ENCODE measurements around the gene ROBO4. TPM values are rescaled to one million over a fixed set of nuclear protein-coding genes. Genes with fewer than 3 reads are reported as not detected.
A peak's percentile ranks its signal among the peaks of the same experiment; 100 is the strongest.

Gene ROBO4
- total RNA-seq, 1 donor from 2014 or later, result 28.8 TPM

- H3K27ac Mint-ChIP-seq (ENCODE audit: unreplicated experiment), result no peak overlapping the region
- no peaks in the 10 kb centered on the region for H3K9me3 Mint-ChIP-seq (ENCODE audit: unreplicated experiment)
- peaks cover 38% of the 10 kb centered on the region for H3K36me3 Mint-ChIP-seq (ENCODE audit: low read depth, unreplicated experiment)
- TF ChIP-seq, protein P1, sequence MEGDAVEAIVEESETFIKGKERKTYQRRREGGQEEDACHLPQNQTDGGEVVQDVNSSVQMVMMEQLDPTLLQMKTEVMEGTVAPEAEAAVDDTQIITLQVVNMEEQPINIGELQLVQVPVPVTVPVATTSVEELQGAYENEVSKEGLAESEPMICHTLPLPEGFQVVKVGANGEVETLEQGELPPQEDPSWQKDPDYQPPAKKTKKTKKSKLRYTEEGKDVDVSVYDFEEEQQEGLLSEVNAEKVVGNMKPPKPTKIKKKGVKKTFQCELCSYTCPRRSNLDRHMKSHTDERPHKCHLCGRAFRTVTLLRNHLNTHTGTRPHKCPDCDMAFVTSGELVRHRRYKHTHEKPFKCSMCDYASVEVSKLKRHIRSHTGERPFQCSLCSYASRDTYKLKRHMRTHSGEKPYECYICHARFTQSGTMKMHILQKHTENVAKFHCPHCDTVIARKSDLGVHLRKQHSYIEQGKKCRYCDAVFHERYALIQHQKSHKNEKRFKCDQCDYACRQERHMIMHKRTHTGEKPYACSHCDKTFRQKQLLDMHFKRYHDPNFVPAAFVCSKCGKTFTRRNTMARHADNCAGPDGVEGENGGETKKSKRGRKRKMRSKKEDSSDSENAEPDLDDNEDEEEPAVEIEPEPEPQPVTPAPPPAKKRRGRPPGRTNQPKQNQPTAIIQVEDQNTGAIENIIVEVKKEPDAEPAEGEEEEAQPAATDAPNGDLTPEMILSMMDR (IDR thresholded peaks at IDR 0.05; ENCODE audit: unreplicated experiment), result no peak
- no peak overlapping the region for H3K4me3 Mint-ChIP-seq (ENCODE audit: unreplicated experiment)
- peaks cover 1% of the 10 kb centered on the region for H3K27me3 Mint-ChIP-seq (ENCODE audit: unreplicated experiment)
- peak; percentile 1 for DNase-seq (ENCODE audit: low spot score)
- H3K4me1 Mint-ChIP-seq (ENCODE audit: unreplicated experiment), result peaks cover 24% of the 10 kb centered on the region
Observed at GRCh38 chr11:124890683-124891372, 6.8 kb downstream of the ROBO4 start.

- peaks cover 43% of the 10 kb centered on the region for H3K36me3 Mint-ChIP-seq (ENCODE audit: low read depth, unreplicated experiment)
- no peak overlapping the region for H3K27ac Mint-ChIP-seq (ENCODE audit: unreplicated experiment)
- DNase-seq (ENCODE audit: low spot score), result no peak
- TF ChIP-seq, protein P1 (IDR thresholded peaks at IDR 0.05; ENCODE audit: unreplicated experiment), result no peak
- H3K4me3 Mint-ChIP-seq (ENCODE audit: unreplicated experiment), result no peak overlapping the region
- H3K27me3 Mint-ChIP-seq (ENCODE audit: unreplicated experiment), result peaks cover 1% of the 10 kb centered on the region
- no peaks in the 10 kb centered on the region for H3K9me3 Mint-ChIP-seq (ENCODE audit: unreplicated experiment)
- peaks cover 28% of the 10 kb centered on the region for H3K4me1 Mint-ChIP-seq (ENCODE audit: unreplicated experiment)
Observed at GRCh38 chr11:124890151-124890550, 7.5 kb downstream of the ROBO4 start.

DNA sequence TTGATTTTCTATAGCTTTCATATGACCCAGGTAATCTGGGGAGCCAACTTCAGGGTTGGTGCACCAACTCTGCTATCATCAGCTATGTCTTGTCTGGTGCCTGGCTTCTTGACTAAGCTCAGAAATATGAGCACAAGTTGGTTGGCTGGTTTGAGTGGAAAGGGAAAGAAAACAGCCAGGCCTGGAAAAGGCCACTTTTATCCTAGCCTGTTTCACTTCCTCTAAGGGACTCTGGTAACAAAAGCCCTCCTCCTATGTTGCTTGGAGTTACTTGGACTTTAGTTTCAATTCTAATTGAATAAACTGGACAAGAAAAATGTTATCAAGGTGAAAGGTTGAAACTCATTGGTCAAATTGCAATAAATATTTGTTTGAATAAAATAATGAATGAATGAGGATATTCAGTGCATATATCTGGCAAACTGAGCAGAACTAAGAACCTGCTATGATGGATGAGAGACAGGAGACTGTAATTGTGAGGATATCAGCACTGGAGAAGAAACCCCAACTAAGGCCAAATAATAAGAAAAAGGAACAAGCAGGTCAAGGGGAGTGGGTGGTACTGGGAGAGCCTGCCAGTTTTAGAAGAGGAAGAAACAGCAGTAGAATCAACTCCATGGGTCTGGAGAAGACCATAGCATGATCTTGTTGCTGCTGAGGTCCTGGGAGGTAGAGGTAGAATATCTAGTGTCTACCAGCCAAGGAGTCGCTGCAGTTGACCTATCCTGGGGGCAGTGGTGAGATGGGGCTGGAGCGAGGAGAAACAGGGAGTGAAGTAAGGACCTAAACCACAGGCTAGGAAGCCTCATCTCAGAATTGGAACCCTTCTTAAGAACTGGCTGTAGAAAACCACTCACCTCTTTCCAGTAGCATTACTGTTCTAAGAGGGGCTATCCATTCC is 8.2 kb downstream of the ROBO4 start:
- no peak overlapping the region for H3K4me3 Mint-ChIP-seq (ENCODE audit: unreplicated experiment)

DNA sequence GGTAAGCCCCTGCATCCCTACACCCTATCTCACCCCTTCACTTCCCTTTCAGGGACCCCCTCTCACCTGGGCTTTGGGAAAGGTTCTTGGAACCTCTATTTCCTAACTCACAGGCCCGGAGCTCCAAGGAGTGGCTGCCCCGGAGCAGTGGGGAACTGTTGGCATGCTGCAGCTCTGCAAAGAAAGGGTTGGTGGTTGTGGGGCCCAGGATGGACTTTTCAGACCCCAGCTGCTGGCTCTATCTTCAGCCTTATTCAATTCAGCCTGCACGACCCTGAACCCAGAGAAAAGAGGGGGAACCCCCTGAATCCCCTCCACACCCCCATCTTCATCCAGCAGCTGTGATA is 10.0 kb downstream of the ROBO4 start:
- peaks cover 9% of the 10 kb centered on the region for H3K27me3 Mint-ChIP-seq (ENCODE audit: unreplicated experiment)

More for the DNA sequence above, 8.2 kb downstream of the ROBO4 start:
- peaks cover 37% of the 10 kb centered on the region for H3K36me3 Mint-ChIP-seq (ENCODE audit: low read depth, unreplicated experiment)
- TF ChIP-seq, protein P1 (IDR thresholded peaks at IDR 0.05; ENCODE audit: unreplicated experiment), result no peak
- peaks cover 27% of the 10 kb centered on the region for H3K4me1 Mint-ChIP-seq (ENCODE audit: unreplicated experiment)
- no peak overlapping the region for H3K27ac Mint-ChIP-seq (ENCODE audit: unreplicated experiment)
- no peak for DNase-seq (ENCODE audit: low spot score)
- H3K27me3 Mint-ChIP-seq (ENCODE audit: unreplicated experiment), result peaks cover 1% of the 10 kb centered on the region
- H3K9me3 Mint-ChIP-seq (ENCODE audit: unreplicated experiment), result no peaks in the 10 kb centered on the region

More for the DNA sequence above, 10.0 kb downstream of the ROBO4 start:
- H3K4me1 Mint-ChIP-seq (ENCODE audit: unreplicated experiment), result peaks cover 38% of the 10 kb centered on the region
- no peak overlapping the region for H3K4me3 Mint-ChIP-seq (ENCODE audit: unreplicated experiment)
- peaks cover 32% of the 10 kb centered on the region for H3K36me3 Mint-ChIP-seq (ENCODE audit: low read depth, unreplicated experiment)
- H3K9me3 Mint-ChIP-seq (ENCODE audit: unreplicated experiment), result no peaks in the 10 kb centered on the region
- TF ChIP-seq, protein P1 (IDR thresholded peaks at IDR 0.05; ENCODE audit: unreplicated experiment), result no peak
- H3K27ac Mint-ChIP-seq (ENCODE audit: unreplicated experiment), result no peak overlapping the region
- no peak for DNase-seq (ENCODE audit: low spot score)

Measured in endothelial cell (in vitro differentiated cells).